HG03025 (cell line): ENCODE measurements around the gene FURIN.
"Not testable (repeated sequence)": the region's sequence is repeated elsewhere in the genome, so short reads cannot be mapped to it uniquely, and the experiment has no call there.

ENCODE experiments used
- ATAC-seq: cut with Tn5 transposase; IDR thresholded peaks from one replicate; pipeline ENCODE4 v1.9.1; 2021; ENCODE audit warnings: mild to moderate bottlenecking, moderate library complexity; ENCODE audit not compliant: unreplicated experiment, low FRiP score

Gene FURIN

DNA sequence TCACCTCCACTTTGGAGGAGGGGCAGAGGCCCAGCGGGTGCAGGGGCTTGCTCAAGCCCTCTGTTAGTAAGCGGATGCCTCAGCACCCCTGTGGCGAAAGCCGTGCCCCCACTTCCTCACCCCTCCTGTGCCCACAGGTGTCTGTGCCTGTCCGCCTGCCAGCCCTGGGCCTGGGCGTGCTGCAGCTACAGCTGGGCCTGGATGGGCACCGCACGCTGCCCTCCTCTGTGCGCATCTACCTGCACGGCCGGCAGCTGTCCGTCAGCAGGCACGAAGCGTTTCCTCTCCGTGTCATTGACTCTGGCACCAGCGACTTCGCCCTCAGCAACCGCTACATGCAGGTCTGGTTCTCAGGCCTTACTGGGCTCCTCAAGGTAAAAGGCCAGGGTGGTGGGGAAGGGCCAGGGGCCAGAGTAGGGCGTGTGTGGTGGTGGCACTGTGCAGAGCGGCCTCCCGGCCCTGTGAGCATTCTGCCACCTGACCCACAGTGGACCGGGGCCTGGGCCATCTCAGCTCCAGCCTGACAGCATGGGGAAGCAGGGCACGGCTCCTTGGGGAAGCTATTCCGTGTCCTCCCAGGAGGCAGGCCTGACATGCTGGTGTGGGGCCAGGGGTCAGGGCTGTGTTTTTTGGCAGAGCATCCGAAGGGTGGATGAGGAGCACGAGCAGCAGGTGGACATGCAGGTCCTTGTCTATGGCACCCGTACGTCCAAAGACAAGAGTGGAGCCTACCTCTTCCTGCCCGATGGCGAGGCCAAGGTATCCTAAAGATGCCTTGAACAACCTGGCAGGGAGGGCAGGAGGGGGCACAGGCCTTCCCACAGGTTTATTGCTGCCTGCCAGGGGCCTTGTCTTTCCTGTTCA lies 43.8 kb downstream of the FURIN start:
- ATAC-seq, result no peak

DNA sequence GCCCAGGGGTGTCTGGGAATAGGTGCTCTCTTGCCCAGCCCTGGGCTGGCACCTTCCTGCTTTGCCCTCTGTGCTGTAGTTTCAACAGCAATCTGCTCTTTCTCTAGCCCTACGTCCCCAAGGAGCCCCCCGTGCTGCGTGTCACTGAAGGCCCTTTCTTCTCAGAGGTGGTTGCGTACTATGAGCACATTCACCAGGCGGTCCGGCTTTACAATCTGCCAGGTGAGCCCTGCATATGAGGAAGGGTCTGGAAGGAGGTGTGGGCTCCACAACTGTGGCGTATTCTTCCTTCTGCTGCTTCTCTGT lies 44.3 kb downstream of the FURIN start:
- ATAC-seq, result no peak

DNA sequence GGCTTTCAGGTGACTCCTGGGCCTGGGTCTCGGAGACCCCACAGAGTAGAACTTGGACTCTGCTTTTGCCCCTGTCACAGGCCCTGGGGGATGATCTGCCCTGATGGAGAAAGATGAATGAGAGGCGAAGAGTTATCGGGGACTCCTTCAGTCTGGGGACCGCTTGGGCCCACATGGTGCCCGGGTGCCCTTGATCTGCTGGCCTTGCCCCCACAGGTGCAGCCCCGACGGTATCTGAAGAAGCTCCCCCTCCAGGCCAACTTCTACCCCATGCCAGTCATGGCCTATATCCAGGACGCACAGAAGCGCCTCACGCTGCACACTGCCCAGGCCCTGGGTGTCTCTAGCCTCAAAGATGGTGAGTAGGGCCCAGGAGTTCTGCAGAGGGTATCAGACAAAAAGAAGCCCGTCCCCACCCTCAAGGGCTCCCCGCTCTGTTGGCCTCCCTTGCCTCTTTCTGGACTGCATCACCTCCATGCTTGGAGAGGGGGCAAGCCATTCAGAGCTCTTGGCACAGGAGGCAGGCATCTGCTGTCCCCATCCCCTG lies 45.1 kb downstream of the FURIN start:
- no peak for ATAC-seq

DNA sequence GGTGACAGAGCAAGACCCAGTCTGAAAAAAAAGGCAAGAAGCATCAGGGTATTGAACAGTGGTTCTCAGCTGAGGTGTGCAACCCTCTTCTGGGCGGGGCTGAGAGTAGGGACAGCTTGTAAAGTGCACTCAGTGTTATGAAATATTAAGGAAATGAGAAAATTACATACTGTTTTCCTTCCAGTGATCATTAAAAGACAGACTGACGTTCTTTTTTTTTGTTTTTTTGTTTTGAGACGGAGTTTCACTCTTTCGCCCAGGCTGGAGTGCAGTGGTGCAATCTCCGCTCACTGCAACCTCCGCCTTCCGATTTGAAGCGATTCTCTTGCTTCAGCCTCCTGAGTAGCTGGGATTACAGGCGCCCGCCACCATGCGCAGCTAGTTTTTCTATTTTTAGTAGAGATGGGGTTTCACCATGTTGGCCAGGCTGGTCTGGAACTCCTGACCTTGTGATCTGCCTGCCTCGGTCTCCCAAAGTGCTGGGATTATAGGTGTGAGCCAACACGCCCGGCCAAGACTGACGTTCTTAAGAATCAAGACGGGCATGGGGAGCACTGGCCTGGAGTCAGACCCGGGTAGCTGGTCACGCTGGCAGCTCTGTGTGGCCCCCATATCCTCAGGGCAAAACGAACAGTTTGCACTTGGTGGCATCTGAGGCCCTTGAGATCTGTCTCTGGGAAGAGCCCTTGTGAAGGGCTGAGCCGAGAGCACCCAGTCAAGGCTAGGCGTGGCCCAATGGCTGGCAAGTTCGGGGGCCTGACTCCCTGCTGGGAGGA lies 46.1 kb downstream of the FURIN start:
- no peak for ATAC-seq

DNA sequence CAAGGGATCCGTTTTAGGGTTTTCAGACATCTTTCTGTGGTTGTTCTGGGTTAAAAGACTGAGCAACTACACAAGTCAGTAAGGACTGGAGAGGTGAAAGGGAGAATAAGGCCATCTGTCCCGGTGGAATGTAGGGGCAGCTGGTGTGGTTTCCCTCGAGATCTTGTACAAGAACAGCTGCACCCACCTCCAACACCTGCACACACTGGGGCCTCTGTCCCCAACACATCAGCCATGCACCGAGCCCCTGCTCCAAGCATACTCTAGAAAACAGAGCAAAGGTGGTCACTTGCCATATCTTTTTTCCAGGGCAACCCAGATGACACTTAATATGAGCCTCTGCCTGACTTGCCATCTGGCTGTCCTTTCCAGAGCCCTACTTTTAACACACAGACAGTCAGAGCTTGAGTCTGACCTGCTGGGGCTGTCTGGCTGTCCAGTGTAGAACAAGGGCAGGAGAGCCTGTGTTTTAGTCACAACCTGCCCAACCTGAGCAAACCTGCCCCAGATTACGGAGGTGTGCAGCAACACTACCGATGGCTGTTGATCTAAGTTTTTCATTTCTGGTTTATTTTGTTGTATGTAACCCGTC lies 46.9 kb downstream of the FURIN start:
- no peak for ATAC-seq

DNA sequence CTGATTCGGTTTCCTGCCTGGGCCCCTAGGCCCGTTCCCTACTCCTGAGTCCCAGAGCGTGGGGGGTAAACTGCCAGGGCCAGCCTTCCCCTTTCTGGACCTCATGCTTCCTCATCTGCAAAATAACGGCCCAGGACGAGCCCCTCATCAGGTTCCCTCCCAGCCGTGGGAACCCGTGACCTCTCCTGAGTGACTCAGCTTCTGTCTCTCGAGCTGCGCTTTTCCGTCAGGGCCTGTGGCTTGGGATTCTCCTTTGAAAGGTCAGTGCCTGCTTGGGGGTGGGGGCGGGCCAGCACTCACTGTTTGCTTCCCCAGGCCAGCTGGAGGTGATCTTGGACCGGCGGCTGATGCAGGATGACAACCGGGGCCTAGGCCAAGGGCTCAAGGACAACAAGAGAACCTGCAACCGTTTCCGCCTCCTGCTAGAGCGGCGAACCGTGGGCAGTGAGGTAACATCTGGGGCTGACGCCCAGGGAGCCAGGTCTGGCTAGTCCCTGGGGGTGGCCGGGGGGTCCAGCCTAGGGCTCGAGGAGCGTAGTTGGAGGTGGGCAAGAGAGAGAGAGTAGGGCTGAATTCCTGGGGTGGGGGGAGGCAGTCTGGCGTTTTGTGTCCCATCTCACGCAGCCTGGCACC lies 47.5 kb downstream of the FURIN start:
- no peak for ATAC-seq

DNA sequence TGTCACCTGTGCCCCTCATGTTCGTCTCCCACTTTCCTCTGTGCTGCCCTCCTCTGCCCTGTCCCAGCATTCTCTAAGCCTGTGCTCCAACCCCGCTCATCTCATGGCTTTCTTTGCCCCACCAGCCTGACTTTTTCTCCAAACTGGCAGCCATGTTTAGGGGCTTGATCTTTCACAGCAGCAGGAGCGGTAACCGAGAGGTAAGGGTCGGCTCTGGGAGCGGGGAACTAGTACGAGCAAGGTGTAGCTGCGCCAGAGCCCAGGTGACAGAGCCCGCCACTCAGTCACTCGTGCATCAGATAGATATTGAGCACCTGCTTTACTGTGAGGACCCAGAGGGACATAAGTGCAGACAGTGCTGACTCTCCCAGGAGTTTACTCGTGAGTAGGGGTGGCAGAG lies 48.1 kb downstream of the FURIN start:
- ATAC-seq, result no peak

DNA sequence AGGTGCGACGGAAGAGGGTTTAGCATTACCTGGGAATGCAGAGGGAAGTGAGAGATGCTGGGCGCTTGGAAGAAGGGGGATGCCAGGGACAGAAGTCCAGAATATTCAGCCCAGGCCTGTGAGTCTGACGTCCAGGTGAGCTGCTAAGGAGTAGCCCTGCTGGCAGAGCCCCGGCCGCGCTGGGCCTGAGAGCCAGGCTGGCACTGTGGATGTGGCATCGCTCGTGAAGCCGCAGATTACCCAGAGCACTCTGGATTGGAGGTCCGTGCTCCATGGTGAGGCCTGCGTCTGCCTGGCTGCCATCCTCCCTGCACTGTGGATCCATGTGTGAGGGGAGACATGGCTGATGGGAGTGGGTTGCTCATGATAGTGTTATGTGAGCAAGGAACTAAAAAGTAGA lies 49.2 kb downstream of the FURIN start:
- ATAC-seq, result no peak

DNA sequence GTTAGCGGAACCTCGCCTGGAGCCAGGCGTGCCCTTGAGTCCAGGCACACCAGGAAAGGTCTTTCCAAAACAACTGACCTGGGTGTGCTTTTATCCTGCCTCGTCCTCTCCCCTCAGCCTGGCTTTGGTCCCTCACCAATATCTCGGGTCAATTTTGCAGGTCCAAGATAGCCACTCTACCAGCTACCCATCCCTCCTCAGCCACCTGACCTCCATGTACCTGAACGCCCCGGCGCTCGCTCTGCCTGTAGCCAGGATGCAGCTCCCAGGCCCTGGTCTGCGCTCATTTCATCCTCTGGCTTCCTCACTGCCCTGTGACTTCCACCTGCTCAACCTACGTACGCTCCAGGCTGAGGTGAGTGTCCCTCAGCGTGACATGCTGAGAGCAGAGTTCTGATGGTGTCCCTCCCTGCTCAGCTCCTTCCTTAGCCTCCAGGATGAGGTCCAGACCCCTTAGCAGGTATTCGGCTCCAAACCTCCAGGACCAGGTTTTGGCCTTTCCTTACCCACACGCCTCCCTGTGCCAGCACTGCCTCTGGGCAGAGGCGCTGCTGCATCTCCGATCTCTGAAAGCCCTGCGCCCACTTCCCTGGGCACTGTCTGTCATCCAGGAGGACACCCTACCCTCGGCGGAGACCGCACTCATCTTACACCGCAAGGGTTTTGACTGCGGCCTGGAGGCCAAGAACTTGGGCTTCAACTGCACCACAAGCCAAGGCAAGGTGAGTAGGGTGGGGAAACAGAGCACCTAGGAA lies 49.8 kb downstream of the FURIN start:
- no peak for ATAC-seq

DNA sequence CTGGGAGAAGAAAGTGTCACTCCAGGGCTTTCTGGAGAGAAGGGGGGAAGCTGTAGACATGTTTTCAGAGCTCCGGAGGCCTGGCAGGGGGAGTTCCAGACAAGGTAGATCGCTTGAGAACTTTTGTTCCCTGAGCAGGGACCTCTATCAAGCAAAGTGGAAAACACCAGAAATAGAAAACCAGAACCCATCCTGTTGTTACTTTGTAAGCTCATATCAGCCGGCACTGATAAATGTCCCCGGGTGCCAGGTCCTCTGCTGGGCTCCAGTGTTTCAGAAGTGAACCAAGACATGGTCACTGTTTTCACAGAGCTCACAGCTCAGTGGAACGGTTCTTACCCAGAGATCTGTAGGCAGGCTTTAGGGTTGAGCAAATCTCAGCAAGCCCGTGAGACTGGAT lies 50.4 kb downstream of the FURIN start:
- no peak for ATAC-seq

DNA sequence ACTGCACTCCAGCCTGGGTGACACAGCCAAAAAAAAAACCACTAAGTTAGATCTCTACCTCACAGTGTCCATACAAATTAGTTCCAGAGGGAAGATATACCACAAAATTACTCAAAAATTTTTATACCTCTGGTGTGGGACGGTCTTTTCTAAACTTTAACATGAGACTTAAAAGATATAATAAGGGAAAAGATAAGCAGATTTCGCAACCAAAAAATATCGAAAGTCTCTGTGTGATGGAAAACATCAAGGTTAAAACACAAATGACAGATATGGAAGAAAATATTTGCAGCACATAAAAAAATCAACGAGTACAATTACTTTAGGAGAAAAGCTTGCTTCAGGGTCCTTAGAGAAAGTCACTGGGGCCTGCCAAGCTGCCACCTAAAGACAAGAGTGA lies 53.5 kb downstream of the FURIN start:
- no peak for ATAC-seq

DNA sequence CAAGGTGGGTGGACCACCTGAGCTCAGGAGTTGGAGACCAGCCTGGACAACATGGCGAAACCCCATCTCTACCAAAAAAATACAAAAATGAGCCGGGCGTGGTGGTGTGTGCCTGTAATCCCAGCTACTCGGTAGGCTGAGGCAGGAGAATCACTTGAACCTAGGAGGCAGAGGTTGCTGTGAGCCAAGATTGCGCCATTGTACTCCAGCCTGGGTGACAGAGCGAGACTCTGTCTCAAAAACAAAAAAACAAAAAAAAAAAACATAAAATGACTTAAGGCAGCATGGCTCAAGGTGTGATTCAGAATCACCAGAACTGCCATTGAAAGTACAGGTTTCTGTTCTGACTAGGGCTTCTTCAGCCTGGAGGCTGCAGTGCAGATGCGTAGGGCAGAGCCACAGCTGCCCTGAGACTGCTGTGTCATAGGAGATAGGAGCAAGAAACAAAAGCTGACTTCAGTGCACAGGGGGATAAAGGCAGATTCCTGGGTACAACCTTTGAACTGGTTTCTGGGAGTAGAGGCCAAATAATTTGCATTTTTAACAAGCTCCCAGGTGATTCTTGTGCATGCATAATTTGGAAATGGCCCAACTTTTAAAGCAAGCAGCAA lies 54.4 kb downstream of the FURIN start:
- peak; percentile 86 for ATAC-seq

DNA sequence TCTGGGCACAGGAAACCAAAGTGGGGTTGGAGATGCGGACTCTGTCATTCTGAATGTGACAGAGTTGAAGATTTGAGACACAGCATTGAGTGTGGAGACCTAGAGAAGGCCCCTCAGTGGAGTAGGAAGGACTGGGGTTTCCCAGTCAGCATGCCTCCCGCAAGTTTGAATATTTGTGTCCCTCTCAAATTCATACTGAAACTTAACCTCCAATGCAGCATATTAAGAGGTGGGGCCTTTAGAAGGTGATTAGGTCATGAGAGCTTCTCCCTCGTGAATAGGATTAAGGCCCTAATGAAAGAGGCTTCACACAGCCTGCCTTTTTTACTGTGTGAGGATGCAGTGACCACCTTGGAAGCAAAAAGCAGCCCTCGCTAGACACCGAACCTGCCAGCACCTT lies 56.0 kb downstream of the FURIN start:
- no peak for ATAC-seq

DNA sequence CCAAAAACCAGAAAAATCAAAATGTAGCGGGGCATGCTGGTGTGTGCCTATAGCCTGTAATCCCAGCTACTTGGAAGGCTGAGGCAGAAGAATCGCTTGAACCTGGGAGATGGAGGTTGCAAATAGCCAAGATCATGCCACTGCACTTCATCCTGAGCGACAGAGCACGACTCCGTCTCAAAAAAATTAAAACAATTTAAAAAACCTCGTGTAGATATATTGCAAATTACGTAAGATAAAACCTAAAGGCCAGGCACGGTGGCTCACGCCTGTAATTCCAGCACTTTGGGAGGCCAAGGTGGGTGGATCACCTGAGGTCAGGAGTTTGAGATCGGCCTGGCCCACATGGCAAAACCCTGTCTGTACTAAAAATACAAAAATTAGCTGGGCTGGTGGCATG lies 58.4 kb downstream of the FURIN start:
- not testable (repeated sequence) for ATAC-seq

DNA sequence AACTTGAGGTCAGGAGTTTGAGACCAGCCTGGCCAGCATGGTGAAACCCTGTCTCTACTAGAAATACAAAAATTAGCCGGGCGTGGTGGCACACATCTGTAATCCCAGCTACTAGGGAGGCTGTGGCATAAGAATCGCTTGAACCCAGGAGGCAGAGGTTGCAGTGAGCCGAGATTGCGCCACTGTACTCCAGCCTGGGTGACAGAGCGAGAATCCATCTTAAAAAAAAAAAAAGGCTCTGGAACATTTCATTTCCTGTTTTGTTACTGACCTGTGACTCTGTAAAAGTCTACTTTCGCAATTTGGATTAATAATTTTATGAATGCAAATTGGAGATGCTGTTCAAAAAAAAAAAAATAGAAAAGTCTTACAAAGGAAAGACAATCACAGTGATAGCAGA lies 59.7 kb downstream of the FURIN start:
- not testable (repeated sequence) for ATAC-seq

DNA sequence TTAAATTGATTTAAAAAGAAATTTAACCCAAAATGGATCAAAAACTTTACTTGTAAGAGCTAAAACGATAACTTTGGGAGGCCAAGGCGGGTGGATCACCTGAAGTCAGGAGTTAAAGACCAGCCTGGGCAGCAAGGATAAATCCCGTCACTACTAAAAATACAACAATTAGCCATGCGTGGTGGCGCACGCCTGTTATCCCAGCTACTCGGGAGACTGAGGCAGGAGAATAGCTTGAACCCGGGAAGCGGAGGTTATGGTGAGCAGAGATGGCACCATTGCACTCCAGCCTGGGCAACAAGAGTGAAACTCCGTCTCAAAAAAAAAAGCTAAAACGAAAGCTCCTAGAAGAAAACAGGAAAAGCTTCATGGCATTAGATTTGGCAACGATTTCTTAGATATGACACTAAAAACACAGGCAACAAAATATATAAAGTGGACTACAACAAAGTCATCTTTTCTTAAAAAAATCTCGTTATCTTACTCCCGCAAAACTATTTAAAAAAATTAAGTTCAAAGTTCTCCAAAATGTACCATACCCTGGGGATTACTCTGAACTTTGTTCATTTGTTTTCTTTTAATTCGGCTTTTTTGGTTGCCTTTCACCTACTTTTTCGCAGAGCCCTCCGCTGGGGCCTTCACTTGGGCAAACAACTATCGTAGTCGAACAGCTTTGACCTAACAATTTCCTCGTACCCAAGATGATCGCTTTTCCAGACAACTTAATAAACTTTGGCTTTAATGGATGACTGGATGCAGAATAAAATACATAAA lies 61.0 kb downstream of the FURIN start:
- no peak for ATAC-seq

DNA sequence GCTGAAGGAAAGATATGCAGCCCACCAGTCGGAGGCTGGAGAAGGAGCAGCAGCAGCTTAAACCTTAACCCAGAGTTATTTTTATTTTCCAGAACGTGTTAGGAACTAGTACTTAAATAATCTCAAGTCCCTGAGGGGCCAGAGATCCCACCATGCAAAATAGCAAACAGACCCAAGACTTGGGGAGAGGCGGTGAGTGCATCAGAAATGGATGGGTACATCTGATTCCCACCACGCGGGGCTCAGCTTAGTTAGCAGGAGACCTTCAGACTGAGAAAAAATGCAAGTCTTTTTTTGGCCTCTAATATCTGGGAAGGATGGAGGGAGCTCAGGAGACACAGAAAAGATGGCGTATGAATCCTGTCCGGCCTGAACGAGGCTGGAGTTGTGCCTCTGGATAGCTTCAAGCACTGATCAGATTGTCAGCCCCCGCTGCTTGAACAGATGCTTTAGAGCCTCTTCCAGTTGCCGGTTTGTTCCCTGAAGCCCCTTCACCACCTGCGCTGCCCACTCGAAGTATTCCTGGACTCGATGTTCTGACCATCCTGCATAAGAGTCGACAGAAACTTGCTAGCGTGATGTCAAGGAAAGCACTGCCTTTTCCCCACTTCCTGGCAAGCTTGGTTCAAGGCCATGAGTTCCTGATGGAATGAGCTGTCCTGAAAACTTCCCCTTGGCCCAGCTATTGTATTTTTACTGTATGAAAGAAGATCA lies 62.6 kb downstream of the FURIN start:
- no peak for ATAC-seq

DNA sequence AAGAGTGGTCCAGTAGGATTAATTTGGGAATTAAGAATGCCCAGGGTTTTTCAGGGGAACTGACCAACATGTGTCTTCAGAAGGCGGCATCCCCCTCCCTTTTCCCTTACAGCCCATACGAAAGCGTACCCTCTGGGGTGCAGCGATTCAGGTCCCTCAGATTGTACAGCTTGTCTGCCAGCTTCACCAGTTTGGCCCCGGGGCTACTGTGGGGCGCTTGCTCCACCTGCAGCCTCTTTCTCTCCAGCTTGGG lies 63.1 kb downstream of the FURIN start:
- no peak for ATAC-seq
